HepG2 (cell line): ENCODE results near the gene STIMATE. TPM values are rescaled to one million over a fixed set of nuclear protein-coding genes. Genes with fewer than 3 reads are reported as not detected.

Experiments
- ATAC-seq: fragments of 200-7000 bp; cut with Tn5 transposase; 3 replicates; pipeline ENCODE4 v1.9.1; 2020; ENCODE audit warnings: mild to moderate bottlenecking, moderate library complexity
- BruUV-seq: library from RNA; stranded (reverse); fragments of 400-500 nt; replicated peaks from 2 replicates; lab custom pipeline; 2021; lab: Mats Ljungman, UMichigan
- CTCF ChIA-PET: fragments of 300-600 bp; formaldehyde crosslinking; extraction: SDS; loops from one replicate; lab custom pipeline; 2021; ENCODE audit warnings: low total read pairs, inconsistent platforms, low intra/inter-chr PET ratio; lab: Yijun Ruan, JAX
- POLR2A ChIA-PET: fragments of 350-600 bp; sonication (Branson Sonifier 250); formaldehyde crosslinking; loops from one replicate; lab custom pipeline; 2020; ENCODE audit warnings: antibody characterized with exemption, inconsistent platforms; lab: Yijun Ruan, JAX
- DNase-seq: peaks from one replicate; pipeline ENCODE4 v3.0.0-alpha.2; 2015; ENCODE audit warnings: low spot score
- FAIRE-seq: peaks from 3 replicates; lab custom pipeline; 2011; peaks lifted over from hg19 to GRCh38; lab: Jason Lieb, UNC
- H2AFZ ChIP-seq: one replicate; pipeline ENCODE4 v1.6.1; 2011; ENCODE audit warnings: low read length, inconsistent platforms
- H3K27ac ChIP-seq: fragments of 300-600 bp; 3 replicates; pipeline ENCODE4 v1.8.0; 2011; ENCODE audit warnings: mixed run types, mild to moderate bottlenecking, mixed read lengths, low read length, inconsistent platforms; ENCODE audit not compliant: insufficient read depth; ENCODE audit errors: extremely low read length
- H3K27me3 ChIP-seq, 2 experiments: fragments of 200-600 bp in 1 of 2; 2 replicates in 1 of 2; 3 replicates in 1 of 2; pipeline versions ENCODE4 v1.6.0 to v1.8.0; 2011; ENCODE audit warnings: low read length in 2 of 2, mild to moderate bottlenecking in 2 of 2, moderate library complexity in 2 of 2, inconsistent platforms in 1 of 2; ENCODE audit not compliant: insufficient read depth in 2 of 2, control insufficient read depth in 1 of 2
- H3K36me3 ChIP-seq, 2 experiments: fragments of 200-600 bp in 1 of 2; replicated peaks in 1 of 2; 2 replicates in 1 of 2; 3 replicates in 1 of 2; pipeline versions ENCODE4 v1.5.1 to v1.8.0; 2011; ENCODE audit warnings: low read length in 2 of 2, inconsistent platforms in 1 of 2; ENCODE audit not compliant: insufficient read depth in 2 of 2, control insufficient read depth in 1 of 2
- H3K4me1 ChIP-seq: 2 replicates; pipeline ENCODE4 v1.5.1; 2012; ENCODE audit warnings: low read length, inconsistent platforms; ENCODE audit not compliant: insufficient read depth
- H3K4me2 ChIP-seq: 2 replicates; pipeline ENCODE4 v1.6.0; 2011; ENCODE audit warnings: low read depth, low read length, inconsistent platforms
- H3K4me3 ChIP-seq, 3 experiments: fragments of 200-600 bp in 1 of 3; sonication (generic), shearing (Covaris generic) in 1 of 3; replicated peaks in 1 of 3; 2 replicates each; pipeline ENCODE4 v1.5.1; 2011 to 2016; ENCODE audit warnings: low read length in 3 of 3, inconsistent platforms in 2 of 3, low read depth in 2 of 3, mild to moderate bottlenecking in 2 of 3, control low read depth in 1 of 3, mixed read lengths in 1 of 3; ENCODE audit not compliant: insufficient read depth in 1 of 3
- H3K79me2 ChIP-seq: one replicate; pipeline ENCODE4 v1.6.1; 2011; ENCODE audit warnings: low read length, inconsistent platforms; ENCODE audit not compliant: insufficient read depth
- H3K9ac ChIP-seq: 2 replicates; pipeline ENCODE4 v1.6.0; 2011; ENCODE audit warnings: mild to moderate bottlenecking, low read depth, low read length, inconsistent platforms; ENCODE audit not compliant: insufficient read depth
- H3K9me3 ChIP-seq: 2 replicates; pipeline ENCODE4 v1.5.1; 2012; ENCODE audit warnings: mild to moderate bottlenecking, low read length
- H4K20me1 ChIP-seq: 2 replicates; pipeline ENCODE4 v1.6.0; 2011; ENCODE audit warnings: inconsistent platforms, mild to moderate bottlenecking, low read length, moderate library complexity; ENCODE audit not compliant: insufficient read depth
- CREB1 ChIP-seq, 2 experiments: fragments of 450-650 bp in 1 of 2; IDR thresholded peaks; 2 replicates each; pipeline ENCODE4 v1.6.1; 2016 to 2017; ENCODE audit warnings: control low read depth in 1 of 2, mild to moderate bottlenecking in 1 of 2, missing compliant biosample characterization in 1 of 2, missing genetic modification characterization in 1 of 2
- WGBS: methylation state at CpG from one replicate; pipeline ENCODE4 v1.1.6; 2017; ENCODE audit warnings: low lambda C conversion rate; 5-methylcytosine and 5-hydroxymethylcytosine counted together
- in situ Hi-C: cut with HindIII; loops from 2 replicates; pipeline ENCODE4 v1.10.0; 2017; ENCODE audit warnings: low pct_unique_long_range_greater_than_20kb; ENCODE audit not compliant: extremely low pct_ligation_motif_present
- intact Hi-C: fragments of 100-400 bp; cut with micrococcal nuclease; formaldehyde crosslinking; loops from one replicate; pipeline ENCODE4 v1.10.0; 2022; ENCODE audit not compliant: unreplicated experiment
- polyA plus RNA-seq, 8 experiments: library from polyadenylated mRNA; depleted of rRNA in 3 of 8; stranded (reverse) in 7 of 8; unstranded in 1 of 8; fragments of >200 nt; fragmentation: Illumina TruSeq in 4 of 8; extraction: Trizol in 4 of 8; gene quantifications; 2 replicates each; pipeline versions ENCODE4 v1.2.1 to v1.2.3, GENCODE V29; 2011 to 2016; ENCODE audit warnings: low read depth in 4 of 8, missing spikeins in 1 of 8, mixed read lengths in 1 of 8; ENCODE audit not compliant: insufficient read depth in 1 of 8
- total RNA-seq, 5 experiments: library from RNA; depleted of rRNA; stranded (reverse); fragments of >200 nt; fragmentation: Illumina TruSeq; extraction: Trizol; gene quantifications; 2 replicates each; pipeline ENCODE4 v1.2.3, GENCODE V29; 2016; ENCODE audit warnings: low read depth in 1 of 5
- TF ChIP-seq, protein P1 (sequence below): sonication (generic); formaldehyde crosslinking; IDR thresholded peaks from 2 replicates; pipeline ENCODE4 v1.8.0; 2022; ENCODE audit warnings: low read depth, missing genetic modification reagents
- TF ChIP-seq, protein P2 (sequence below), 2 experiments: sonication (generic) in 1 of 2; formaldehyde crosslinking in 1 of 2; IDR thresholded peaks; 2 replicates each; pipeline versions ENCODE4 v1.6.1 to v1.9.0; 2014 to 2022; ENCODE audit warnings: antibody characterized with exemption in 1 of 2, borderline replicate concordance in 1 of 2, inconsistent platforms in 1 of 2, low read depth in 1 of 2, missing genetic modification reagents in 1 of 2
- TF ChIP-seq, protein P3 (sequence below): sonication (generic); formaldehyde crosslinking; IDR thresholded peaks from 2 replicates; pipeline ENCODE4 v1.4.0; 2020; ENCODE audit warnings: missing genetic modification reagents, borderline replicate concordance

STIMATE gene
- total and polyA plus RNA-seq, 2 of the 13 experiments (the other 11 are each of a cell fraction or from before 2014, with no cell fraction given): 5.7 to 11.7 TPM

DNA sequence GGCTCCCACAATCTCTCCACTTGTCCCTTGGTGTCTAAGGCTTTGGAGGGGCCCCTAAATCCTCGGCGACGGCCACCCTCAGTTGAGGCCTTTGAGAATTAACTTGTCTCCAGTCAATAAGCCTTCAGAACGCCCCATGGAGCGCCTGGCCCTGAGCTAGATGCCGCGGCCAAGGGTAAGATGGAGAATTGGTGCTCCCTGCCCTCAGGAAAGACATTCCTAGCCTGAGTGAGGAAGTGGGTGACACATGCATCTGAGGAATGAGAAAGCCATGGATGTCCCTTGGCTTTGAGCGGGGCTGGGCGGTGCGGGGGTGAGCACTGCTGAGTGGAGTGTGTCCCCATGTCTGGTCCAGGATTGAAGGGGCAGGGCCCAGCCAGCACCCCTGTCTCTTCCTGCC, 80.1 kb downstream of the STIMATE start:
- CTCF ChIA-PET: no interaction called here
- BruUV-seq: no TSS peak
- in situ Hi-C loops: no loop called here
- intact Hi-C loops: no loop called here
- Histone ChIP-seq H3K4me2 (no peak overlapping the region), H4K20me1 (no peaks in the 10 kb centered on the region), H3K4me1 (peaks cover 60% of the 10 kb centered on the region), H3K9ac (no peak overlapping the region), H3K27me3 (no peaks in the 10 kb centered on the region), H2AFZ (no peak overlapping the region), H3K79me2 (no peaks in the 10 kb centered on the region), H3K36me3 (no peaks in the 10 kb centered on the region), H3K27ac (no peak overlapping the region), H3K9me3 (no peaks in the 10 kb centered on the region), H3K4me3 (no peak overlapping the region)
- FAIRE-seq (no peak), ATAC-seq (no peak), DNase-seq (no peak)
- TF ChIP-seq, protein P1, sequence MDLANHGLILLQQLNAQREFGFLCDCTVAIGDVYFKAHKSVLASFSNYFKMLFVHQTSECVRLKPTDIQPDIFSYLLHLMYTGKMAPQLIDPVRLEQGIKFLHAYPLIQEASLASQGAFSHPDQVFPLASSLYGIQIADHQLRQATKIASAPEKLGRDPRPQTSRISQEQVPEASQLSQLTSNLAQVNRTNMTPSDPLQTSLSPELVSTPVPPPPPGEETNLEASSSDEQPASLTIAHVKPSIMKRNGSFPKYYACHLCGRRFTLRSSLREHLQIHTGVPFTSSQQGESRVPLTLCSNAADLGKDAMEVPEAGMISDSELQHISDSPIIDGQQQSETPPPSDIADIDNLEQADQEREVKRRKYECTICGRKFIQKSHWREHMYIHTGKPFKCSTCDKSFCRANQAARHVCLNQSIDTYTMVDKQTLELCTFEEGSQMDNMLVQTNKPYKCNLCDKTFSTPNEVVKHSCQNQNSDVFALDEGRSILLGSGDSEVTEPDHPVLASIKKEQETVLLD: no peak
- TF ChIP-seq, protein P2, sequence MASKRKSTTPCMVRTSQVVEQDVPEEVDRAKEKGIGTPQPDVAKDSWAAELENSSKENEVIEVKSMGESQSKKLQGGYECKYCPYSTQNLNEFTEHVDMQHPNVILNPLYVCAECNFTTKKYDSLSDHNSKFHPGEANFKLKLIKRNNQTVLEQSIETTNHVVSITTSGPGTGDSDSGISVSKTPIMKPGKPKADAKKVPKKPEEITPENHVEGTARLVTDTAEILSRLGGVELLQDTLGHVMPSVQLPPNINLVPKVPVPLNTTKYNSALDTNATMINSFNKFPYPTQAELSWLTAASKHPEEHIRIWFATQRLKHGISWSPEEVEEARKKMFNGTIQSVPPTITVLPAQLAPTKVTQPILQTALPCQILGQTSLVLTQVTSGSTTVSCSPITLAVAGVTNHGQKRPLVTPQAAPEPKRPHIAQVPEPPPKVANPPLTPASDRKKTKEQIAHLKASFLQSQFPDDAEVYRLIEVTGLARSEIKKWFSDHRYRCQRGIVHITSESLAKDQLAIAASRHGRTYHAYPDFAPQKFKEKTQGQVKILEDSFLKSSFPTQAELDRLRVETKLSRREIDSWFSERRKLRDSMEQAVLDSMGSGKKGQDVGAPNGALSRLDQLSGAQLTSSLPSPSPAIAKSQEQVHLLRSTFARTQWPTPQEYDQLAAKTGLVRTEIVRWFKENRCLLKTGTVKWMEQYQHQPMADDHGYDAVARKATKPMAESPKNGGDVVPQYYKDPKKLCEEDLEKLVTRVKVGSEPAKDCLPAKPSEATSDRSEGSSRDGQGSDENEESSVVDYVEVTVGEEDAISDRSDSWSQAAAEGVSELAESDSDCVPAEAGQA (IDR thresholded peaks at IDR 0.05; ENCODE audit: low read depth): no peak
- TF ChIP-seq, protein P2 (CRISPR knock-in tag; IDR thresholded peaks at IDR 0.05; ENCODE audit: borderline replicate concordance): no peak
- TF ChIP-seq CREB1 (IDR thresholded peaks at IDR 0.05) (no peak), CREB1 (CRISPR knock-in tag; IDR thresholded peaks at IDR 0.05) (no peak)
- TF ChIP-seq, protein P3, sequence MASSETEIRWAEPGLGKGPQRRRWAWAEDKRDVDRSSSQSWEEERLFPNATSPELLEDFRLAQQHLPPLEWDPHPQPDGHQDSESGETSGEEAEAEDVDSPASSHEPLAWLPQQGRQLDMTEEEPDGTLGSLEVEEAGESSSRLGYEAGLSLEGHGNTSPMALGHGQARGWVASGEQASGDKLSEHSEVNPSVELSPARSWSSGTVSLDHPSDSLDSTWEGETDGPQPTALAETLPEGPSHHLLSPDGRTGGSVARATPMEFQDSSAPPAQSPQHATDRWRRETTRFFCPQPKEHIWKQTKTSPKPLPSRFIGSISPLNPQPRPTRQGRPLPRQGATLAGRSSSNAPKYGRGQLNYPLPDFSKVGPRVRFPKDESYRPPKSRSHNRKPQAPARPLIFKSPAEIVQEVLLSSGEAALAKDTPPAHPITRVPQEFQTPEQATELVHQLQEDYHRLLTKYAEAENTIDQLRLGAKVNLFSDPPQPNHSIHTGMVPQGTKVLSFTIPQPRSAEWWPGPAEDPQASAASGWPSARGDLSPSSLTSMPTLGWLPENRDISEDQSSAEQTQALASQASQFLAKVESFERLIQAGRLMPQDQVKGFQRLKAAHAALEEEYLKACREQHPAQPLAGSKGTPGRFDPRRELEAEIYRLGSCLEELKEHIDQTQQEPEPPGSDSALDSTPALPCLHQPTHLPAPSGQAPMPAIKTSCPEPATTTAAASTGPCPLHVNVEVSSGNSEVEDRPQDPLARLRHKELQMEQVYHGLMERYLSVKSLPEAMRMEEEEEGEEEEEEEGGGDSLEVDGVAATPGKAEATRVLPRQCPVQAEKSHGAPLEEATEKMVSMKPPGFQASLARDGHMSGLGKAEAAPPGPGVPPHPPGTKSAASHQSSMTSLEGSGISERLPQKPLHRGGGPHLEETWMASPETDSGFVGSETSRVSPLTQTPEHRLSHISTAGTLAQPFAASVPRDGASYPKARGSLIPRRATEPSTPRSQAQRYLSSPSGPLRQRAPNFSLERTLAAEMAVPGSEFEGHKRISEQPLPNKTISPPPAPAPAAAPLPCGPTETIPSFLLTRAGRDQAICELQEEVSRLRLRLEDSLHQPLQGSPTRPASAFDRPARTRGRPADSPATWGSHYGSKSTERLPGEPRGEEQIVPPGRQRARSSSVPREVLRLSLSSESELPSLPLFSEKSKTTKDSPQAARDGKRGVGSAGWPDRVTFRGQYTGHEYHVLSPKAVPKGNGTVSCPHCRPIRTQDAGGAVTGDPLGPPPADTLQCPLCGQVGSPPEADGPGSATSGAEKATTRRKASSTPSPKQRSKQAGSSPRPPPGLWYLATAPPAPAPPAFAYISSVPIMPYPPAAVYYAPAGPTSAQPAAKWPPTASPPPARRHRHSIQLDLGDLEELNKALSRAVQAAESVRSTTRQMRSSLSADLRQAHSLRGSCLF (CRISPR knock-in tag): no peak
- POLR2A ChIA-PET: interaction anchor here (1.4 to 1.5 kb wide), 2 partner anchors 13 to 113 kb away, joined by 4 read pairs; no protein-coding TSS in a partner anchor
- 91% methylated on average over 7 of the region's 10 CpGs for WGBS
